Measurements from ENCODE around the gene CMTR1.

- TF ChIP-seq MAX (IDR thresholded peaks at IDR 0.05) = no peak
- TF ChIP-seq CTCF (IDR thresholded peaks at IDR 0.05; ENCODE audit: low read depth, low read length, missing input control) = no peak
- no peak for TF ChIP-seq YY1 (IDR thresholded peaks at IDR 0.05)
- TF ChIP-seq FOXA1 (IDR thresholded peaks at IDR 0.05) = no peak
- no peak for TF ChIP-seq RAD21 (IDR thresholded peaks at IDR 0.05)
- TF ChIP-seq JUND (IDR thresholded peaks at IDR 0.05) = no peak
- TF ChIP-seq REST (IDR thresholded peaks at IDR 0.05) = no peak
- TF ChIP-seq ZBTB33 (IDR thresholded peaks at IDR 0.05) = no peak
- no peak for TF ChIP-seq HNF4A (conservative IDR thresholded peaks at IDR 0.05)
- no peak for TF ChIP-seq TAF1 (conservative IDR thresholded peaks at IDR 0.05)
- TF ChIP-seq SP1 (IDR thresholded peaks at IDR 0.05) = no peak
- no peak for TF ChIP-seq GABPA (IDR thresholded peaks at IDR 0.05 in 1 of 2, conservative IDR thresholded peaks at IDR 0.05 in 1 of 2)
- TF ChIP-seq HNF4G (IDR thresholded peaks at IDR 0.05) = no peak
Observed at GRCh38 chr6:37531026-37531425, 98.0 kb downstream of the CMTR1 start.
